ENCODE measurements around the gene UBE3B.
"Not testable (repeated sequence)": the region's sequence is repeated elsewhere in the genome, so short reads cannot be mapped to it uniquely, and the experiment has no call there.

UBE3B gene

DNA sequence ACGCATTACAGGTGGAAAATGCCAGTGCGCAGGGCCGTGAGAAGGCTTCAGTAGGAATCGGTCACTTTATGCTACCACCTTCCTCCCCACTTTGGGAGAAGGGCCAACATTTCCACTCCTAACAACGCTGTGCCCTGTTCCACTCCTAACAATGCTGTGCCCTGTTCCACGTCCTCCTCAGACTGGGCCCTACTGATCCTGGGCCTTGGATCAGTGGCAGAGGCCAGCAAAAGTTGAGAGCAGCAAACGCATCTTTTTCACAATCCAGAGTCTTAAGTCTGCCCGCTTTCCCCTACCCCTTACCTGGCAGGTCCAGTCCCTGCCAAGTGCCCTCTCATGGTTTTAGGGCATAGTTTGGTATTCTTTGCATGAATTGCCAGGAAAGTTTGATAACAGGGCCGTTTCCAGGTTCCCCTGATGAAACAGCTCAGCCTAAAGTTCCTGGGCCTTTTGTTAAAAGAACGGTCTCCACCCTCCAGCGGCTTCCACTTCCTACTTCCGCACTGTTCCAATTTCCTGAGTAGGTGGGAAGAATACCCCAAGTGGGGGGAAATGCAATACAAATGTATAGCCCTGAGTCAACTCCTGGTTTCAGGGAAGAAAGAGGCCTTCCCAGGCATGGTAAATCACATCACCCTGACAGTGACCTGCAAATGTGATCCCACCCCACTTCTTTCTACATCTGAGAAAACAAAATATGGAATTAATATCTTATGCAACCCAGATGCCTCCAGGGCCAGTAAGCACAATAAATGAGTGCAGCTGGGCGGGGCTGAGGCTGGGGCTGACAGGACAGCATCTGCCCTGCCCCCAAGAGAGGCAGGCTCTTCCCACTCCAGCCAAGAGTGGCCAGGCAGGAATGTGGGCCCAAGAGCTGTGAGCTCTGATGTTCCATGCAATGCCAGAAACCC lies 15.3 kb upstream of the UBE3B start:
- ATAC-seq: no peak
- Mint-ChIP-seq H3K27ac (peak overlapping the region in 1 of 2 donors; percentile 71), H3K9me3 (no peaks in the 10 kb centered on the region), H3K4me1 (peaks cover 53% of the 10 kb centered on the region), H3K27me3 (no peaks in the 10 kb centered on the region), H3K4me3 (no peak overlapping the region)
- DNase-seq: no peak

DNA sequence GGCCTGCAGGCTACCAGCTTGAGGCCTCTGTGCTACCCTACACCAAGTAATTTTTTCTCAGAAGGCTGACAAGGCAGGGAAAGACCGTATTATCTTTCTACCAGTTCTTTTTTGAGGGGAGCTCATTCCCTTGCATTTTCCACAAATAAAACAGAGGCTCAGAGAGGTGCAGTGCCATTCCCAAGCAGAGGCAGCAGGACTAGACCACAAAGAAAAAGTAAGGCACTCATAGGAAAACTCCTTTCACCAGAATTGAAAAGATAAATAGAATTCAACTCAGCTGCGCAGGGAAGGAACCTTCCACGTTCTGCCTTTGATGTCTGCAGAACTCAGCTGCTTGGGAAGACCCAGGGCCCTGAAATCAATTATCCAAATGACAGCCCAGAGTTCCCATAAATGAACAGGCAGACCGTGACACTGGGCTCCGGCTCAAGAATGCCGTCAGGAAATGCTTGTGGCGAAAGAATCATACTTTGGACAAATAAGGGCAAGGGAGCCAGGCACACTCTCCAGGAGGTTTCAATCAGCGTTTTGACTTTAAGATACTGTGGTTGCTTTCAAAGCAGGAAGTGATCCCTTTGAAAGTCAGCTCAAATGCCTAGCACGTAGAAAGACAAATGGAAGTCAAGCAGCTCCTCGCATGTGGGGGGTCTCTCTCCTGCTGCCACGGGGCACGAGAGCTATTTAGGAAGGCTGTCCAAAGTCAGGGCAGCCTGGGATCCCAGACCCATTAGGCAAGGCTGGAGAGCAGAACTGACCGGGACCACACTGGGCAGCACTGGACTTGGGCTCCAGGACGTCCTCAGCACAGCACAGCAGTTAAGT lies 14.4 kb upstream of the UBE3B start:
- peak overlapping the region in 1 of 2 donors; percentile 50 for H3K4me3 Mint-ChIP-seq
- ATAC-seq: peak; percentile 59

DNA sequence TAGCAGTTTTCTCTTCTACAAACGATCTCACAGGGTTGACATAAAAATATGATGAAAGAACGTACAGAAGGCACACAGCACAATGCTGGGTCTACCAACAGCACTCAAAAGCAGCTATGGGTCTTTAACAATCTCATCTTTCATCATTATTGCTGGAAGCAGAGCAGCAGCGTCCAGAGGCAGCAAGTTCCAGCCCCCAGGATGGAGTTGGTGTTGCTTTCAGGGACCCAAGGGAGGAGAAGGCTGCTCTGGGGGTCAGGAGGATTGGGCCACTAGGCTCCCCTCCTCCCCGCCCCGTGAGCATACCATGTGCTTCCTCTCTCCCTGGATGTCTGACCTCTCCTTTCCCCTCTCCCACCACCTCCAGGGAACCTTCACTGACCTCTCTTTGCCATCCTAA lies 13.7 kb upstream of the UBE3B start:
- no peak for ATAC-seq
- DNase-seq: no peak
- Mint-ChIP-seq H3K27me3 (no peaks in the 10 kb centered on the region), H3K4me3 (peak overlapping the region in 1 of 2 donors; percentile 50), H3K27ac (peak overlapping the region in 1 of 2 donors; percentile 47), H3K9me3 (no peaks in the 10 kb centered on the region), H3K4me1 (peaks cover 47% of the 10 kb centered on the region)

More for the DNA sequence above, 14.4 kb upstream of the UBE3B start:
- Mint-ChIP-seq H3K4me1 (peaks cover 50% of the 10 kb centered on the region), H3K27ac (peak overlapping the region; percentile 27 to 36), H3K9me3 (no peaks in the 10 kb centered on the region), H3K27me3 (no peaks in the 10 kb centered on the region)
- no peak for DNase-seq

DNA sequence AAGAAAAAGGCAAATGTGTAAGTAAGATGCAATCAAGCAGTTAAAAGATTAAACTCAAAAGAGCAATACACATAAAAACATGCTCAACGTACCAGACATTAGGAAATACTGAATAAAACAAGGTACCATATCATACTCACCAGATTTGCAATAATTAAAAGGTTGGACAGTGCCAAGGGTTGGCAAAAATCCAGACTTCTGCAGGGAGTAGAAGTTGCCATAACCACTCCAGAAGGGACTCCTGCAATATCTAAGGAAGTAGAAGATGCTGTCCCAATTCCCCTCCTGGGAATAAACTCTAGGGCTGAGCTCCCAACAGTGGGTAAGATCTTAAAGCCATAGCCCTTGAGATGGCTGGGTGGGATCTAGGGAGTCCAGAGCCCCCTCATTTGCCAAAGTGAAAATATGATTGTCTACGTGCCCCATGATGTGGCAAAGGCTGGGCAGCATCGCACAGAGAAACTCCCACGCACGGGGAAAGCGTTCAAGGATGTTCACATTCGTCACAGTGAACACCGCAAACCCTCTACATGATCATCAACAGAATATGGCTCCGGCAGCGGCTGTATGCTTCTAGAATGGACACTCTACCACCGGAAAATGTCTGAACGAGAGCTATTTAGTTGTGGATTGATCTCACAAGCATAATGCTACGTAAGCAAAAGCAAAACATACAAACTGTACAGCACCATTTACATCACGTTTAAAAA lies 12.6 kb upstream of the UBE3B start:
- H3K27ac Mint-ChIP-seq: no peak overlapping the region
- no peaks in the 10 kb centered on the region for H3K27me3 Mint-ChIP-seq
- H3K4me3 Mint-ChIP-seq: no peak overlapping the region
- H3K9me3 Mint-ChIP-seq: no peaks in the 10 kb centered on the region
- H3K4me1 Mint-ChIP-seq: peaks cover 53% of the 10 kb centered on the region
- ATAC-seq: no peak
- no peak for DNase-seq

DNA sequence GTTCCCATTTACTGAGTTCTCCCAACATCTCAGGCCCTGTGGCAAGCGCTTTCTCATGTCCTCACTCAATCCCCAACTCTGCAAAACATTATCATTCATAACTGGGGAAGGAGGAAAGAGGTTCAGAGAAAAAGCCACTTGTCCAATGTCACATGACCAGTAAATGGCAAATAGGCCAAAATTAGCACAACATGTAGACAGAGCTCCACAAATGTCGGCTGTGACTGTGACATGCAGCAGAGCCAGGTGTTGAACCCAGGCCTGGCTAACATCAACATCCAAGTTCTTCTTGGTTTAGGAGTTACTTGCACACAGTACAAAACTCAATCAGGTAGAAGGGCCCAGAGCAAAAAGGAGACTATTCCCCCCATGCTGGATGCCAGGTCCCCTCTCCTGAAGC lies 11.1 kb upstream of the UBE3B start:
- no peak overlapping the region for H3K4me3 Mint-ChIP-seq
- DNase-seq (no peak), ATAC-seq (no peak)
- H3K4me1 Mint-ChIP-seq: peaks cover 62% of the 10 kb centered on the region
- no peaks in the 10 kb centered on the region for H3K9me3 Mint-ChIP-seq
- H3K27me3 Mint-ChIP-seq: no peaks in the 10 kb centered on the region
- no peak overlapping the region for H3K27ac Mint-ChIP-seq

DNA sequence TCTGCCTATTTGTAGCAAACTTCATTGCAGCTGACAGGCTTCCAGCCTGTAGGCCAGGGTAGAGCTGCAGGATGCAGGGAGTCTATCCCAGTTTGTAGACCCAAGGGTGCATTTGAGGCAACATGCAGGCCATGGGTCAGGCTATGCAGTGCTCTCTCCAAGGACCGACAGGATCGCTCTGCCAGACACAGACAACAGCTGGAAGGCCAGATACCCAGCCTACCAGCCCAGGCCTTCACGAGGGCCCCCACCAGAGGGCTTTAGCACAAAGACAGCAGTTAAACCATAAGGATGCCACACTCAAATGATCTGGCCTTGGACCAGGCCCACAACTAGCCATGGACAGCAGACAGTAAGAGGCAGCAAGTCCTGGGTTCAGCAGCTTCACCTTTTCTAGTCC lies 10.6 kb upstream of the UBE3B start:
- ATAC-seq: no peak
- H3K9me3 Mint-ChIP-seq: no peaks in the 10 kb centered on the region
- peaks cover 60% of the 10 kb centered on the region for H3K4me1 Mint-ChIP-seq
- no peaks in the 10 kb centered on the region for H3K27me3 Mint-ChIP-seq
- no peak overlapping the region for H3K27ac Mint-ChIP-seq
- no peak overlapping the region for H3K4me3 Mint-ChIP-seq
- no peak for DNase-seq

DNA sequence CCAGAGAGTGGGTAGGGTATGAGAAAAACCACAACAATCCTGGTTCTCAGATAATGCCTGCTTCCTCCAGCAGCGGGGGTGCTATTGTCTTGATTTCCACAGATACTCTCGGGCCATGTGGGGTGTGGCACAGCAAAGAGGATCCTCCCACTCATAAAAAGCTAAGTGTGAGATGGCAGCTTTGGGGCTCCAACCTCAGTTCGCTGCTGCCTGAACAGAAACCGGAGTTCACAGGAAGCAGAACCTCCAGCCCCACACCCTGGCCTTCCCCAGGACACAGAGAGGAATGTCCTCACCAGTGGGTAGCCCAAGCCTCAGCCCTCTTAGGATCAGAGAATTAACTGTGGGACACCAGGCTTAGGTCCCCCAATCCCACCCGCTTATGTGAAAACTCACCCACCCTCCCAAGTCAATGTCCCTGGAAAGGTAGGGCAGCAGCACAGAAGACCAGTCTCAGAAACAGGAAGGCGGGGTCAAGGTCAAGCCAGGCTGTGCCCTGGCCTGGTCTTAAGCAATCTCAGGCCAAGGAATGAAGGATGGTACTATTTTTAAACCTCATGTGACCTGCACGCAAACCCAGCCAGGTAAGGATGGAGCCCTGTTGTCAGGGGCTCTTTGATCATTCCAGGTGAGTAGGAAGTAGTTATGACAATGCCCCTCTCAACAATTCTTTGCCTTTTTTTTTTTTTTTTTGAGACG lies 9.3 kb upstream of the UBE3B start:
- ATAC-seq: no peak
- DNase-seq: no peak
- Mint-ChIP-seq H3K4me3 (no peak overlapping the region), H3K9me3 (no peaks in the 10 kb centered on the region), H3K4me1 (peaks cover 57% of the 10 kb centered on the region), H3K27ac (peak overlapping the region in 1 of 2 donors; percentile 33), H3K27me3 (no peaks in the 10 kb centered on the region)

DNA sequence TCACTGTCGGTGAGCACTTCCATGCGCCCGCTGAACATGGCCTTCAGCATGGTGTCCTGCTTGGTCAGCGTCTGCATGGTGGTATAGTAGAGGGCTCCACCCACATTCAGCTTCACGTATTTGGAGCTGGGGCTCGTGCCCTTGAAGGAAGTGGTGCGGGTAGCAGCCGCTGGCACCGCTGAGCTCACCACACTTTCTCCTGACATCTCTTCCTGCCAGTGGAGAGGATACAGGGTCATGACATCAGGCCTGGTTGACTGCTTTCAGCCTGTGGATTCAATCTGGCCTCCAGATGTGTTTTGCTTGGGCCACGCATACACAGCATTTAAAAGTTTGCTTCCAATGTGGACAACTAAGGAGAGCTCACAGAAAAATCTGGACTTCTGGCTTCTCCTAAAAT lies 7.9 kb upstream of the UBE3B start:
- no peak overlapping the region for H3K27ac Mint-ChIP-seq
- H3K4me1 Mint-ChIP-seq: peaks cover 49% of the 10 kb centered on the region
- no peaks in the 10 kb centered on the region for H3K27me3 Mint-ChIP-seq
- DNase-seq (no peak), ATAC-seq (no peak)
- no peak overlapping the region for H3K4me3 Mint-ChIP-seq
- no peaks in the 10 kb centered on the region for H3K9me3 Mint-ChIP-seq

DNA sequence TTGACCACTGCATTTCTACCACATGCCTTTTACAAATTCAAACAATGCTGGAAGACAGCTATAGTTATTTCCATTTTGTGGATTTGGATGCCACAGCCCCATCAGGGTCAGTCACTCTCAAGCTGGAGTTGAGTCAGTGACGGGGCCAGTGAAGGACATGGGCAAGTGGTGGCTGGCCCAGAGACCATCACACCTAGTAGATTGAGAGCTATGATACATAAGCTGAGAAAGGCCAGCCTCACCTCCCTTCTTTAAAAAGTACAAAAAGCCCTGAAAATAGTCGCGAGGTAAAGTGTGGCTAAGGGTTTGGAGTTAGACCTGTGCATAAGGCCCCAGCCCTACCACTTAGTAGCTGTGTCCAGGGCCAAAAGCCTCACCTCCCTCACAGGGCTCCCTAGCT lies 4.4 kb upstream of the UBE3B start:
- ATAC-seq (no peak), DNase-seq (no peak)
- no peaks in the 10 kb centered on the region for H3K9me3 Mint-ChIP-seq
- no peaks in the 10 kb centered on the region for H3K27me3 Mint-ChIP-seq
- peak overlapping the region in 1 of 2 donors; percentile 54 for H3K27ac Mint-ChIP-seq
- H3K4me3 Mint-ChIP-seq: no peak overlapping the region
- H3K4me1 Mint-ChIP-seq: peaks cover 56% of the 10 kb centered on the region

DNA sequence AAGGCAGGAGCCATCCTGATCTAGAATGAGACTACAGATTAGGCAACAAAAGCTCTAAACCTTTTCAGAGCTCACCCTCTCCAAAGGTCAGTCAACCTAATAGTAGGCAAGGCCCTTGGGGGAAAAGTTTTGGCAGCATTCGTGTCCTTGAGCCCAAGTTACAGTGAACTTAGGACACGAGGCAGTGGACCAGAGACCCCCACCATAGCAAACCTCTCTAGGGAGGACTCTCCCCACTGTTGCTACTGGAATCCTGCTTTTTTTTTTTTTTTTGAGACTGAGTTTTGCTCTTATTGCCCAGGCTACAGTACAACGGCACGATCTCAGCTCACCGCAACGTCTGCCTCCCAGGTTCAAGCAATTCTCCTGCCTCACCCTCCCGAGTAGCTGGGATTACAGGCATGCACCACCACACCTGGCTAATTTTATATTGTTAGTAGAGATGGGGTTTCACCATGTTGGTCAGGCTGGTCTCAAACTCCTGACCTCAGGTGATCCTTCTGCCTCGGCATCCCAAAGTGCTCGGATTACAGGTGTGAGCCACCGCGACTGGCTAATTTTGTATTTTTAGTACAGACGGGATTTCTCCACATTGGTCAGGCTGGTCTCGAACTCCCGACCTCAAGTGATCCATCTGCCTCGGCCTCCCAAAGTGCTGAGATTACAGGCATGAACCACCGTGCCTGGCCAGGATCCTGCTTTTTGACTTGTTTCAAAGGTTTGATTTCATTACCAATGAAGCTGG lies 3.7 kb upstream of the UBE3B start:
- H3K4me3 Mint-ChIP-seq, ATAC-seq, H3K27me3 Mint-ChIP-seq, H3K9me3 Mint-ChIP-seq, DNase-seq, H3K27ac Mint-ChIP-seq: not testable (repeated sequence)
- H3K4me1 Mint-ChIP-seq: peaks cover 59% of the 10 kb centered on the region

DNA sequence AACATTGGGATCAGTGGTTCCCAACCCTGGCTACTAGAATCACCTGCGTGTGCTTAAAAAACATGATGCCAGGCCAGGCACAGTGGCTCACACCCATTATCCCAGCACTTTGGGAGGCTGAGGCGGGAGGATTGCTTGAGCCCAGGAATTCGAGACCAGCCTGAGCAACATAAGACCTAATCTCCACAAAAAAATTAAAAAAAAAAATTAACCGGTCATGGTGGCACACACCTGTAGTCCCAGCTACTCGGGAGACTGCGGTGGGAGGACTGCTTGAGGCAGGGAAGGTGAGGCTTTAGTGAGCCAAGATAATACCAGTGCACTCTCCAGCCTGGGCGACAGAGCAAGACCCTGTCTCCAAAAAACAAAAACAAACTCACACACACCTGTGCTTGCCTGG lies 2.3 kb upstream of the UBE3B start:
- ATAC-seq (no peak), DNase-seq (no peak)
- Mint-ChIP-seq H3K27ac (no peak overlapping the region), H3K9me3 (no peaks in the 10 kb centered on the region), H3K4me3 (no peak overlapping the region), H3K27me3 (no peaks in the 10 kb centered on the region), H3K4me1 (peaks cover 62% of the 10 kb centered on the region)

DNA sequence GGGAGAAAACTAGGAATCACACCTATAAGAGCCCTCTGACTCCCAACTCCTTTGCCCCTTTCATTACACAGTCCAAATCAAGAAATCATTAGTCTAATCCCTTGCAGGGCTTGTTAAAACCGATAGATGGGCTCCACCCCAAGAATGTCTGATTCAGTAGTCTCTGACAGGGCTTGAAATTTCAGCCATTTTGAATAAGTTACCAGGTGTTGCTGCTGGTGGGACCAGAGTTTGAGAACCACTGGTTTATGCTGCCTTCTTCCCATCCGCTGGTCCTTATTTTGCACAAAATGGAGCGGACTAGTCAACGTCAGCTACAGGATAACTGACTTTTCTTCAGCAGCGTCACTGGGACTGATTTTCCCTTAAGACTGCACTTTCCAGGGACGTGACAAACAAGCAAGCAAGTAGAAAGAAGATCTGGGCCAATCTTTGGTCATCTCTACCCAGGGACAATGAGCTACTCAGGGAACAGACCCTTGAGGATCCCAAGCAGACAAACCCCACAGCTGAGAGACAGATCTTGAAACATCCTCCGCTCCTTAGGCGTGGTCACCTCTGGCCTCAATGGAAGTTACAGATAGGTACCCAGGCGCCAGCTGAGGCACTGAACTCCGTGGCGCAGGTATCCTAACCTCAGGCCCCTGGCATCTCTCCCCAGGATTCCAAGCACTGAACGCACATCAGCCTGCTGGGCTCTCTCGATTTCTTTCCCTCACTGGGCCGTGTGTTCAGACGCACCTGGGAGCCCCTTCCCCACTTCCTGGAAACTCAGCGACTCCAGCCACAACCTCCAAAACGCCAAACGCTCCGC lies 1.2 kb upstream of the UBE3B start:
- Mint-ChIP-seq H3K27ac (peak overlapping the region; percentile 99 to 100), H3K4me1 (peaks cover 55% of the 10 kb centered on the region), H3K27me3 (no peaks in the 10 kb centered on the region), H3K4me3 (peak overlapping the region; percentile 98 to 99), H3K9me3 (no peaks in the 10 kb centered on the region)
- ATAC-seq (no peak), DNase-seq (no peak)

DNA sequence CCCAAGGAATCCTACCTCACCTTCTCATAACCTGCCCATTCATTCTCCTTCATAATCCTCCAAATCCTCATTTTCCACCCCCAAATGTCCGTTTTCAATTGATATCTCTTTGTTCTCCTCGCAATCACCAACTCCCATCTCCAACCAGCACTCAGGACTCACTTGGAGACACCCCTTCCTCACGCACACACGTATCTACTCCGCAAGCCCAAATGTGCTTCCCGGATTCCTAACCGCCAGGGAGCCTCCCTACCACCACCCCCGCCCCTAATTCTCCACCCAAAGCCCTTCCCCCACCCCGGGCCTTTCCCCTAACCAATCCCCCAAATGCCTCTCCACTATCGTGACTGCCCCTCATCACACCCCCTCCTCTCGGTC lies 638 bp upstream of the UBE3B start:
- peak; percentile 10 for ATAC-seq
- H3K9me3 Mint-ChIP-seq: no peaks in the 10 kb centered on the region
- peaks cover 55% of the 10 kb centered on the region for H3K4me1 Mint-ChIP-seq
- peak overlapping the region; percentile 99 to 100 for H3K27ac Mint-ChIP-seq
- H3K4me3 Mint-ChIP-seq: peak overlapping the region; percentile 98 to 99
- DNase-seq: no peak
- H3K27me3 Mint-ChIP-seq: no peaks in the 10 kb centered on the region

DNA sequence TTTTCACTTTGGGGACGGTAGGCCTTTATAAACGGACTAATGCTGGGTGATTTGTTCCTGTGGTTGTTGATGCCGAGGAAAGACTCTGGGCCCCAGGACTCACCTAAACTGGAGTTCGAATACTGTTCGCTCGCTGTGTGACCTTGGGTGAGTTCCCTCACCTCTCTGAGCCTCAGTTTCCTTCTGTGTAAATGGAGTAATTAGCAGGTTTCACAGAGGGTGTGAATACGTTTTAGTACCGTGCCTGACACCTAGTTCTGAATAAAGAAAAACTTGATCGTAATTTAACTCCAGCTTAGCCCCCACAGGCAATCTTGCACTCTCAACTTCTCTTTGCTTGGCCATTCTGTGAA lies 505 bp downstream of the UBE3B start:
- peaks cover 52% of the 10 kb centered on the region for H3K4me1 Mint-ChIP-seq
- H3K9me3 Mint-ChIP-seq: no peaks in the 10 kb centered on the region
- H3K4me3 Mint-ChIP-seq: peak overlapping the region; percentile 98 to 99
- ATAC-seq: no peak
- H3K27ac Mint-ChIP-seq: peak overlapping the region; percentile 99 to 100
- no peak for DNase-seq
- no peaks in the 10 kb centered on the region for H3K27me3 Mint-ChIP-seq

Data from stimulated activated naive CD8-positive, alpha-beta T cell treated with anti-CD3 and anti-CD28 coated beads, Interleukin-15, amount 100 ng/mL, for 72 hours (primary cell).